Astrocyte (in vitro differentiated cells and primary cell): ENCODE measurements around the gene GREM2. TPM values are rescaled to one million over a fixed set of nuclear protein-coding genes. Genes with fewer than 3 reads are reported as not detected.

Experiments
- DNase-seq: peaks from one replicate; pipeline ENCODE4 v3.0.0-alpha.2; 2010; ENCODE audit warnings: low read depth
- FAIRE-seq: peaks from 2 replicates; lab custom pipeline; 2011; peaks lifted over from hg19 to GRCh38; lab: Jason Lieb, UNC
- H2AFZ ChIP-seq: 2 replicates; pipeline ENCODE4 v1.6.0; 2012; ENCODE audit warnings: low read depth, low read length, inconsistent platforms
- H3K27ac ChIP-seq: 2 replicates; pipeline ENCODE4 v1.5.1; 2011; ENCODE audit warnings: low read depth, low read length, inconsistent platforms
- H3K27me3 ChIP-seq: 2 replicates; pipeline ENCODE4 v1.6.0; 2011; ENCODE audit warnings: low read length, inconsistent platforms; ENCODE audit not compliant: insufficient read depth
- H3K36me3 ChIP-seq: 2 replicates; pipeline ENCODE4 v1.5.1; 2011; ENCODE audit warnings: low read length, inconsistent platforms; ENCODE audit not compliant: insufficient read depth
- H3K4me1 ChIP-seq: 2 replicates; pipeline ENCODE4 v1.5.1; 2011; ENCODE audit warnings: low read length, inconsistent platforms; ENCODE audit not compliant: insufficient read depth
- H3K4me2 ChIP-seq: 2 replicates; pipeline ENCODE4 v1.6.0; 2012; ENCODE audit warnings: low read length, inconsistent platforms
- H3K4me3 ChIP-seq: 2 replicates; pipeline ENCODE4 v1.5.1; 2011; ENCODE audit warnings: low read depth, mild to moderate bottlenecking, low read length, inconsistent platforms; ENCODE audit not compliant: insufficient read depth
- H3K79me2 ChIP-seq: 2 replicates; pipeline ENCODE4 v1.6.0; 2012; ENCODE audit warnings: mild to moderate bottlenecking, low read length, inconsistent platforms; ENCODE audit not compliant: insufficient read depth
- H3K9ac ChIP-seq: 2 replicates; pipeline ENCODE4 v1.6.0; 2012; ENCODE audit warnings: mild to moderate bottlenecking, low read length, inconsistent platforms
- H3K9me3 ChIP-seq: 2 replicates; pipeline ENCODE4 v1.5.1; 2012; ENCODE audit warnings: low read depth, mild to moderate bottlenecking, low read length, inconsistent platforms; ENCODE audit not compliant: insufficient read depth
- H4K20me1 ChIP-seq: 2 replicates; pipeline ENCODE4 v1.6.0; 2012; ENCODE audit warnings: low read length, inconsistent platforms; ENCODE audit not compliant: insufficient read depth
- H3K27ac Mint-ChIP-seq: one replicate; pipeline ENCODE4 v1.8.0; 2021; ENCODE audit warnings: mild to moderate bottlenecking, mixed read lengths; ENCODE audit not compliant: unreplicated experiment
- H3K27me3 Mint-ChIP-seq: one replicate; pipeline ENCODE4 v1.8.0; 2021; ENCODE audit warnings: low read depth, mixed read lengths; ENCODE audit not compliant: unreplicated experiment
- H3K36me3 Mint-ChIP-seq: one replicate; pipeline ENCODE4 v1.8.0; 2021; ENCODE audit warnings: low read depth, mixed read lengths; ENCODE audit not compliant: unreplicated experiment
- H3K4me1 Mint-ChIP-seq: one replicate; pipeline ENCODE4 v1.8.0; 2021; ENCODE audit warnings: low read depth, mixed read lengths; ENCODE audit not compliant: unreplicated experiment
- H3K4me3 Mint-ChIP-seq: one replicate; pipeline ENCODE4 v1.8.0; 2021; ENCODE audit warnings: mild to moderate bottlenecking, moderate library complexity, mixed read lengths; ENCODE audit not compliant: unreplicated experiment
- H3K9me3 Mint-ChIP-seq: one replicate; pipeline ENCODE4 v1.8.0; 2021; ENCODE audit warnings: mild to moderate bottlenecking, mixed read lengths; ENCODE audit not compliant: unreplicated experiment
- EZH2 ChIP-seq: IDR thresholded peaks from 2 replicates; pipeline ENCODE4 v1.6.1; 2012; ENCODE audit warnings: mild to moderate bottlenecking, low read length, inconsistent platforms; ENCODE audit not compliant: insufficient read depth
- total RNA-seq: library from RNA; stranded (reverse); gene quantifications from 2 replicates; pipeline ENCODE4 v1.2.1, GENCODE V29; 2021
- TF ChIP-seq, protein P1 (sequence below): IDR thresholded peaks from 2 replicates; pipeline ENCODE4 v1.5.1; 2011; ENCODE audit warnings: low read depth, mild to moderate bottlenecking, inconsistent platforms, low read length, moderate library complexity; ENCODE audit not compliant: insufficient read depth

The GREM2 gene
- total RNA-seq, 1 donor from 2014 or later: 0.14 TPM

- no peak for DNase-seq
- H3K9me3 ChIP-seq: no peaks in the 10 kb centered on the region
- no peaks in the 10 kb centered on the region for H3K36me3 ChIP-seq
- Mint-ChIP-seq H3K36me3 (no peaks in the 10 kb centered on the region), H3K4me3 (no peak overlapping the region), H3K27me3 (no peaks in the 10 kb centered on the region), H3K9me3 (no peaks in the 10 kb centered on the region), H3K27ac (no peak overlapping the region), H3K4me1 (peaks cover 16% of the 10 kb centered on the region)
- no peak overlapping the region for H3K9ac ChIP-seq
- H3K4me3 ChIP-seq: no peak overlapping the region
- no peaks in the 10 kb centered on the region for H4K20me1 ChIP-seq
- H2AFZ ChIP-seq: no peak overlapping the region
- no peak overlapping the region for H3K27ac ChIP-seq
- no peaks in the 10 kb centered on the region for H3K27me3 ChIP-seq
- no peak for TF ChIP-seq EZH2
- TF ChIP-seq, protein P1, sequence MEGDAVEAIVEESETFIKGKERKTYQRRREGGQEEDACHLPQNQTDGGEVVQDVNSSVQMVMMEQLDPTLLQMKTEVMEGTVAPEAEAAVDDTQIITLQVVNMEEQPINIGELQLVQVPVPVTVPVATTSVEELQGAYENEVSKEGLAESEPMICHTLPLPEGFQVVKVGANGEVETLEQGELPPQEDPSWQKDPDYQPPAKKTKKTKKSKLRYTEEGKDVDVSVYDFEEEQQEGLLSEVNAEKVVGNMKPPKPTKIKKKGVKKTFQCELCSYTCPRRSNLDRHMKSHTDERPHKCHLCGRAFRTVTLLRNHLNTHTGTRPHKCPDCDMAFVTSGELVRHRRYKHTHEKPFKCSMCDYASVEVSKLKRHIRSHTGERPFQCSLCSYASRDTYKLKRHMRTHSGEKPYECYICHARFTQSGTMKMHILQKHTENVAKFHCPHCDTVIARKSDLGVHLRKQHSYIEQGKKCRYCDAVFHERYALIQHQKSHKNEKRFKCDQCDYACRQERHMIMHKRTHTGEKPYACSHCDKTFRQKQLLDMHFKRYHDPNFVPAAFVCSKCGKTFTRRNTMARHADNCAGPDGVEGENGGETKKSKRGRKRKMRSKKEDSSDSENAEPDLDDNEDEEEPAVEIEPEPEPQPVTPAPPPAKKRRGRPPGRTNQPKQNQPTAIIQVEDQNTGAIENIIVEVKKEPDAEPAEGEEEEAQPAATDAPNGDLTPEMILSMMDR: no peak
- H3K4me1 ChIP-seq: peaks cover 21% of the 10 kb centered on the region
- H3K4me2 ChIP-seq: no peak overlapping the region
- H3K79me2 ChIP-seq: no peaks in the 10 kb centered on the region
- FAIRE-seq: no peak
These were observed 115.0 kb downstream of the GREM2 start for GRCh38 chr1:240496941-240497340.

DNA sequence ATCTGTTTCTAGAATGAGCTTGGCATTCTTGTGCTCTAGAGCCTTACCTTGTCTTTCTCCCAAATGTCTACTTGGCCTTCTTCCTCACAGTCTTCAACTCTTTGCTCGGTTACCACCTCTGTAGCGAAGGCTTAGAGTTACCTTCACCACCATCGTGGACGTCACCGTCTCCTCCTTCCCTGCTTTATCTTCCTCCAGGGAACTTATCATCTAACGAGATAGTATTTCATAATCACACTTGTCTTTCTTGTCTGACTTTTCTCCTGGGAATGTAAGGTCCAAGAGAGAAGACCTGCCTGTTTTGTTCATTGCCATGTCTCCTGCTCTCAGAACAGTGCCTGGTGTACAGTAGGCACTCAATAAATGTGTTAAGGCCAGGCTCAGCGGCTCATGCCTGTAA, 115.6 kb downstream of the GREM2 start:
- Histone ChIP-seq H3K9ac (no peak overlapping the region), H3K9me3 (no peaks in the 10 kb centered on the region), H3K79me2 (no peaks in the 10 kb centered on the region), H3K4me1 (peaks cover 24% of the 10 kb centered on the region), H4K20me1 (no peaks in the 10 kb centered on the region), H2AFZ (no peak overlapping the region), H3K36me3 (no peaks in the 10 kb centered on the region), H3K27me3 (no peaks in the 10 kb centered on the region), H3K4me3 (no peak overlapping the region), H3K27ac (no peak overlapping the region), H3K4me2 (no peak overlapping the region)
- DNase-seq (no peak), FAIRE-seq (no peak)
- no peak for TF ChIP-seq EZH2
- TF ChIP-seq, protein P1: no peak
- H3K27me3 Mint-ChIP-seq: no peaks in the 10 kb centered on the region
- H3K4me1 Mint-ChIP-seq: peaks cover 22% of the 10 kb centered on the region
- H3K27ac Mint-ChIP-seq: peak overlapping the region; percentile 10
- no peaks in the 10 kb centered on the region for H3K36me3 Mint-ChIP-seq
- no peaks in the 10 kb centered on the region for H3K9me3 Mint-ChIP-seq
- H3K4me3 Mint-ChIP-seq: no peak overlapping the region

DNA sequence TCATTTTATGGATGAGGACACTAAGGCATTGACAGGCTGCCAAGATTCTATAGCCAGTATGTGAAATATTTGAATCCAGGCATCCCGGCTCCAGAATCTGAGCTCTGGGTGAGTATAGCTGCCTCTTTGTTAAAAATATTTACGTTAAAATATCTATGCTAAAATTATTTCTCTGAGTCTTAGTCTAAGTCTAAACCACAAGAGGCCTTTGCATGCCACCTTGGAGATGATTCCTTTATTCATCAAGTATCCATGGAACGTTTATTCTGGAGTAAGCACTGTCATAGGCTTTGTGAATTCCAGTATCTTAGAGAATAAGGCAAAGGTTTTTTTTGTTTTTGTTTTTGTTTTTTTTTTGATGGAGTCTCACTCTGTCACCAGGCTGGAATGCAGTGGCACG, 116.4 kb downstream of the GREM2 start:
- Histone ChIP-seq H3K4me1 (peaks cover 23% of the 10 kb centered on the region), H3K27ac (no peak overlapping the region), H2AFZ (no peak overlapping the region), H3K79me2 (no peaks in the 10 kb centered on the region), H4K20me1 (no peaks in the 10 kb centered on the region), H3K4me3 (no peak overlapping the region), H3K27me3 (no peaks in the 10 kb centered on the region), H3K9me3 (no peaks in the 10 kb centered on the region), H3K4me2 (no peak overlapping the region), H3K9ac (no peak overlapping the region), H3K36me3 (no peaks in the 10 kb centered on the region)
- H3K27ac Mint-ChIP-seq: no peak overlapping the region
- H3K36me3 Mint-ChIP-seq: no peaks in the 10 kb centered on the region
- TF ChIP-seq, protein P1: no peak
- TF ChIP-seq EZH2: no peak
- no peak for FAIRE-seq
- H3K4me3 Mint-ChIP-seq: no peak overlapping the region
- DNase-seq: no peak
- H3K27me3 Mint-ChIP-seq: no peaks in the 10 kb centered on the region
- peaks cover 22% of the 10 kb centered on the region for H3K4me1 Mint-ChIP-seq
- no peaks in the 10 kb centered on the region for H3K9me3 Mint-ChIP-seq
